Uterus (tissue), 2 donors: Measurements from ENCODE around the gene SLC37A4.

ENCODE experiments used
- POLR2A ChIP-seq, 2 donors: fragments of 450-650 bp; IDR thresholded peaks; one replicate each; pipeline ENCODE4 v1.6.1; 2016; ENCODE audit warnings: antibody characterized with exemption in 2 of 2, mild to moderate bottlenecking in 1 of 2, moderate library complexity in 1 of 2
- TF ChIP-seq, protein P1 (sequence below), 4 experiments: fragments of 200-600 bp in 2 of 4; fragments of 450-650 bp in 2 of 4; sonication (generic) in 2 of 4; IDR thresholded peaks; one replicate each; pipeline ENCODE4 v1.5.1; 2016 to 2019; ENCODE audit warnings: antibody characterized with exemption in 4 of 4, mild to moderate bottlenecking in 2 of 4, moderate library complexity in 1 of 4

DNA sequence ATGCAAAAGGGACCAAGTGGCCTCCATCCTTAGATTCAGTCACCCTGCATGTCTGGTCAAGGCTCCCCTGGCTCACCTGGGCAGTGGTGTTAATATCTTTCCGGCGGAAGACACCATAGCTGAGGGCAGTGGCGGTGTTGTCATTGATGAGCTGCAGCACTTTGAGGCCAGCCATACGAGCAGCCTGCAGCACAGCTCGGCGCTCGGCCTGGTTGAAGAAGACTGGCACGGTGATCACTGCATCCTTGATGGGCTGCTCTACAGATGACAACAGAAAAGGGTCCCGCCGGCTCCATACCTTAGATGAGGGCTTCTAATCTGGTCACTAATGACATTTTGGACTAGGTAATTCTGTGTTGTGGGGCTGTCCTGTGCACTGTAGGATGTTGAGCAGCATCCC is 23.7 kb upstream of the SLC37A4 start:
- TF ChIP-seq, protein P1, sequence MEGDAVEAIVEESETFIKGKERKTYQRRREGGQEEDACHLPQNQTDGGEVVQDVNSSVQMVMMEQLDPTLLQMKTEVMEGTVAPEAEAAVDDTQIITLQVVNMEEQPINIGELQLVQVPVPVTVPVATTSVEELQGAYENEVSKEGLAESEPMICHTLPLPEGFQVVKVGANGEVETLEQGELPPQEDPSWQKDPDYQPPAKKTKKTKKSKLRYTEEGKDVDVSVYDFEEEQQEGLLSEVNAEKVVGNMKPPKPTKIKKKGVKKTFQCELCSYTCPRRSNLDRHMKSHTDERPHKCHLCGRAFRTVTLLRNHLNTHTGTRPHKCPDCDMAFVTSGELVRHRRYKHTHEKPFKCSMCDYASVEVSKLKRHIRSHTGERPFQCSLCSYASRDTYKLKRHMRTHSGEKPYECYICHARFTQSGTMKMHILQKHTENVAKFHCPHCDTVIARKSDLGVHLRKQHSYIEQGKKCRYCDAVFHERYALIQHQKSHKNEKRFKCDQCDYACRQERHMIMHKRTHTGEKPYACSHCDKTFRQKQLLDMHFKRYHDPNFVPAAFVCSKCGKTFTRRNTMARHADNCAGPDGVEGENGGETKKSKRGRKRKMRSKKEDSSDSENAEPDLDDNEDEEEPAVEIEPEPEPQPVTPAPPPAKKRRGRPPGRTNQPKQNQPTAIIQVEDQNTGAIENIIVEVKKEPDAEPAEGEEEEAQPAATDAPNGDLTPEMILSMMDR (IDR thresholded peaks at IDR 0.05), result no peak
- TF ChIP-seq POLR2A (IDR thresholded peaks at IDR 0.05), result no peak
